Peyer's patch (tissue), 4 donors: ENCODE measurements around the gene PAPOLB. TPM values are rescaled to one million over a fixed set of nuclear protein-coding genes. Genes with fewer than 3 reads are reported as not detected.

Experiments
- DNase-seq, 3 donors: peaks; one replicate each; pipeline ENCODE4 v3.0.0-alpha.2; 2017 to 2019
- H3K27ac ChIP-seq, 4 donors: fragments of 200-600 bp; sonication (generic); one replicate each; pipeline ENCODE4 v1.5.1; 2016 to 2019
- H3K27me3 ChIP-seq, 2 donors: fragments of 200-600 bp; sonication (generic); one replicate each; pipeline ENCODE4 v1.5.1; 2019
- H3K36me3 ChIP-seq, 3 donors: fragments of 200-600 bp; sonication (generic); one replicate each; pipeline ENCODE4 v1.5.1; 2016 to 2019
- H3K4me1 ChIP-seq, 4 donors: fragments of 200-600 bp; sonication (generic); one replicate each; pipeline ENCODE4 v1.5.1; 2016 to 2019
- H3K4me3 ChIP-seq, 4 donors: fragments of 200-600 bp; sonication (generic); 1 replicate in 3 of 4; 2 replicates in 1 of 4; pipeline ENCODE4 v1.5.1; 2016 to 2019; ENCODE audit warnings: mild to moderate bottlenecking in 1 of 4
- H3K9me3 ChIP-seq, 4 donors: fragments of 200-600 bp; sonication (generic); one replicate each; pipeline ENCODE4 v1.5.1; 2016 to 2019; ENCODE audit warnings: mild to moderate bottlenecking in 1 of 4
- POLR2A ChIP-seq, 2 donors: fragments of 450-650 bp; IDR thresholded peaks; one replicate each; pipeline ENCODE4 v1.5.1; 2017; ENCODE audit warnings: antibody characterized with exemption in 2 of 2, mild to moderate bottlenecking in 2 of 2, moderate library complexity in 2 of 2
- total RNA-seq, 4 donors: library from RNA; depleted of rRNA; stranded (reverse); fragments of >200 nt; gene quantifications; one replicate each; pipeline ENCODE4 v1.1.0, GENCODE V29; 2016
- TF ChIP-seq, protein P1 (sequence below), 6 experiments: fragments of 450-650 bp in 4 of 6; fragments of 200-600 bp in 2 of 6; sonication (generic) in 1 of 6; IDR thresholded peaks; one replicate each; pipeline ENCODE4 v1.5.1; 2017 to 2019; ENCODE audit warnings: antibody characterized with exemption in 6 of 6, mild to moderate bottlenecking in 3 of 6, moderate library complexity in 1 of 6

PAPOLB gene
- total RNA-seq, 4 donors from 2014 or later = not detected

DNA sequence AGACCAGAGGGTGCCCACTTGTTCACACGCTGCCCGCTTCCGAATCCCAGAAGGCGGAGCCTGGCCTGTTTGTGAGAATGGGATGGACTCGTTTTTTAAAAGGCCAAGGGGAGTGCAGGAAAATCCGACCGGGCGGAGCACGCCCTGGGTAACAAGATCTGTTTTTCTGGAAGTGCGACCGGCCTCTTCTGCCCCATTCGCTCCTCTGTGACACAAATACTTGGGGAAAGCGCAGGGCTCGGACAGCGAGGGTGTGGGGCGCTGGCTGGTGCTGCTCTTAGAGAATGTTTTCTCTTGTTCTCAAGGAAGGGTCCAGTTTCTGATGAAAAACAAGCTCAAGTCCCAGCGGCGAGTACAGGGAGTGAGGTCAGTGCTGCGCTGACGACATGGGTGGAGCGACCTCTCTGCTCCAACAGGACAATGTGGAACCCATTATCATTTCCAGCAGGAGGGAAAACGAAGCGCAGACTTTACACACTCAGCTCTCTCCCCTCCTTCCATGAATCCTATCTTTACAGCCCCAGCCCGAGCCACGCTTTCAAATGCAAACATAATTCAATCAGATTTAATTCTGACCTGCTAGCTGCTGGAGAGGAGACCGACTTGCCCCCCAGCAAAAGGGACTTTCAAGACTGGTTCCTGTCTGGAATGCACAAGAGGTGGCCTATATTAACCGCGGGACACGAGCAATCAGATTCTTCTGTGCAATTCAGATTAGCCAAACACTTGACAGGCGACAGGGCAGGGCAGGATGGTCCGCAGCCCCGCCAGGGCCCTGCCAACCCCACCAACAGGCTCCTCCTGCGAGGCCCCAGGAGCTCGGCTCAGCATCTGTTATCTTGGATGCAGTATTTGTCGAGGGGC is 20.6 kb upstream of the PAPOLB start:
- Histone ChIP-seq H3K9me3 (no peaks in the 10 kb centered on the region), H3K36me3 (no peaks in the 10 kb centered on the region), H3K4me1 (peaks cover 0 to 12% (median 4%) of the 10 kb centered on the region in 4 donors), H3K27me3 (peaks cover 0 to 9% of the 10 kb centered on the region in 2 donors), H3K27ac (peak overlapping the region; percentile 14 to 76 (median 66)), H3K4me3 (peak overlapping the region; percentile 30 to 74 (median 49))
- DNase-seq = peak in 2 of 3 donors; percentile 57 to 59
- no peak for TF ChIP-seq POLR2A (IDR thresholded peaks at IDR 0.05)
- TF ChIP-seq, protein P1, sequence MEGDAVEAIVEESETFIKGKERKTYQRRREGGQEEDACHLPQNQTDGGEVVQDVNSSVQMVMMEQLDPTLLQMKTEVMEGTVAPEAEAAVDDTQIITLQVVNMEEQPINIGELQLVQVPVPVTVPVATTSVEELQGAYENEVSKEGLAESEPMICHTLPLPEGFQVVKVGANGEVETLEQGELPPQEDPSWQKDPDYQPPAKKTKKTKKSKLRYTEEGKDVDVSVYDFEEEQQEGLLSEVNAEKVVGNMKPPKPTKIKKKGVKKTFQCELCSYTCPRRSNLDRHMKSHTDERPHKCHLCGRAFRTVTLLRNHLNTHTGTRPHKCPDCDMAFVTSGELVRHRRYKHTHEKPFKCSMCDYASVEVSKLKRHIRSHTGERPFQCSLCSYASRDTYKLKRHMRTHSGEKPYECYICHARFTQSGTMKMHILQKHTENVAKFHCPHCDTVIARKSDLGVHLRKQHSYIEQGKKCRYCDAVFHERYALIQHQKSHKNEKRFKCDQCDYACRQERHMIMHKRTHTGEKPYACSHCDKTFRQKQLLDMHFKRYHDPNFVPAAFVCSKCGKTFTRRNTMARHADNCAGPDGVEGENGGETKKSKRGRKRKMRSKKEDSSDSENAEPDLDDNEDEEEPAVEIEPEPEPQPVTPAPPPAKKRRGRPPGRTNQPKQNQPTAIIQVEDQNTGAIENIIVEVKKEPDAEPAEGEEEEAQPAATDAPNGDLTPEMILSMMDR (IDR thresholded peaks at IDR 0.05) = peak in 1 of 6 experiments; percentile 9

DNA sequence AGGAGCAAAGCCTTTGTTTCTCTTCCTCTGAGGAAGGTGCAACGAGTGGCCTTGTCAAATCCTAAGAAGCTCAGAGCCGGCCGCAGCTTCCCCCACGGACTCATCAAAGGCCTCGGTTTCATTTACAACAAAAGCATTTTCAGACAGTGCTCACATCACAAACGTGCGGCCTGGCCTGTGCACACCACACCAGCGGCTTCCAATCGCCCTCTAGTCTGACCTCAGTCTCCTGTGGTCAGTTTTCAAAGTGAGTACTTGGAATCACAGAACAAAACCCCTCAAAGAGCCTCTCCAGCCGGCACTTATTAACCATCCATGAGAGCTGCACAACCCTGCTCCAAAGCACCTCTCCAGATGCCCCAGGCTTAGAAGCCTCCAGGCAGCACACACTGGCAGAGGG is 18.4 kb upstream of the PAPOLB start:
- peaks cover 0 to 9% of the 10 kb centered on the region in 2 donors for H3K27me3 ChIP-seq
- DNase-seq = no peak
- no peak overlapping the region for H3K4me3 ChIP-seq
- no peak for TF ChIP-seq POLR2A (IDR thresholded peaks at IDR 0.05)
- TF ChIP-seq, protein P1 (IDR thresholded peaks at IDR 0.05) = no peak
- no peak overlapping the region for H3K27ac ChIP-seq
- peaks cover 0 to 12% (median 4%) of the 10 kb centered on the region in 4 donors for H3K4me1 ChIP-seq
- no peaks in the 10 kb centered on the region for H3K9me3 ChIP-seq
- no peaks in the 10 kb centered on the region for H3K36me3 ChIP-seq

DNA sequence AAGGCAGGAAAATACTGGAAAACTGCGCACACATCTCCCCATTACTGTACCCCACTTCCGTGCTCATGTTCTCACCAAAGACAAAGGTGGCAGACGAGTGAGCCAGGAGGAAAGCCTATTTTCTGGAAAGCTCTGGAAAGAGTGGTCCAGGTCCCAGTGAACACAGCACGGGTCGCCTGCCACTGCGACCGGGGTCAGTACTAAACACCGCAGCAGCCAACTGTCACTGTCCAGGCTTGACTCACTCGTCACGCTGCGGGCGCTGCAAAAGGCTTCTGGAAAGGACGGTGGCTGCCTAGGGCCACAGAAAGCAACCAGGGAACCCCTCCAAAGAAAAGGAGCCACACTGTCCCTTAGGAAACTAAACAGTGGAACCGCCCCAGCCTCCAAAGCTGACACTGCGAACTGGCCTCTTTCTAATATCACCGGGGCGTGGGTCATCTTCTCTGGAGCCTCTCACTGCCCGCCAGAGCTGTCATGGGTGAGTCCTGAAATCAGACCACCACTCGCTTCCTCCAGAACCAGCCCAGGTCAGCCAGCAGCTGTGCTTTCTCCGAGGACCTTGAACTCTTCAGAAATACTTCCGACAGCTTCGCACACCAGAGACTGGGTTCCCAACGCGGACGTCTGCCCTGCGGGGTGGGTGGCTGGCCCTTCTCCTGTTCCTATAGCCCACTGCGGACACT is 17.7 kb upstream of the PAPOLB start:
- H3K9me3 ChIP-seq = no peaks in the 10 kb centered on the region
- H3K27me3 ChIP-seq = peaks cover 0 to 9% of the 10 kb centered on the region in 2 donors
- H3K27ac ChIP-seq = no peak overlapping the region
- TF ChIP-seq POLR2A (IDR thresholded peaks at IDR 0.05) = no peak
- TF ChIP-seq, protein P1 (IDR thresholded peaks at IDR 0.05) = no peak
- peaks cover 0 to 12% (median 4%) of the 10 kb centered on the region in 4 donors for H3K4me1 ChIP-seq
- H3K4me3 ChIP-seq = no peak overlapping the region
- no peaks in the 10 kb centered on the region for H3K36me3 ChIP-seq
- no peak for DNase-seq

DNA sequence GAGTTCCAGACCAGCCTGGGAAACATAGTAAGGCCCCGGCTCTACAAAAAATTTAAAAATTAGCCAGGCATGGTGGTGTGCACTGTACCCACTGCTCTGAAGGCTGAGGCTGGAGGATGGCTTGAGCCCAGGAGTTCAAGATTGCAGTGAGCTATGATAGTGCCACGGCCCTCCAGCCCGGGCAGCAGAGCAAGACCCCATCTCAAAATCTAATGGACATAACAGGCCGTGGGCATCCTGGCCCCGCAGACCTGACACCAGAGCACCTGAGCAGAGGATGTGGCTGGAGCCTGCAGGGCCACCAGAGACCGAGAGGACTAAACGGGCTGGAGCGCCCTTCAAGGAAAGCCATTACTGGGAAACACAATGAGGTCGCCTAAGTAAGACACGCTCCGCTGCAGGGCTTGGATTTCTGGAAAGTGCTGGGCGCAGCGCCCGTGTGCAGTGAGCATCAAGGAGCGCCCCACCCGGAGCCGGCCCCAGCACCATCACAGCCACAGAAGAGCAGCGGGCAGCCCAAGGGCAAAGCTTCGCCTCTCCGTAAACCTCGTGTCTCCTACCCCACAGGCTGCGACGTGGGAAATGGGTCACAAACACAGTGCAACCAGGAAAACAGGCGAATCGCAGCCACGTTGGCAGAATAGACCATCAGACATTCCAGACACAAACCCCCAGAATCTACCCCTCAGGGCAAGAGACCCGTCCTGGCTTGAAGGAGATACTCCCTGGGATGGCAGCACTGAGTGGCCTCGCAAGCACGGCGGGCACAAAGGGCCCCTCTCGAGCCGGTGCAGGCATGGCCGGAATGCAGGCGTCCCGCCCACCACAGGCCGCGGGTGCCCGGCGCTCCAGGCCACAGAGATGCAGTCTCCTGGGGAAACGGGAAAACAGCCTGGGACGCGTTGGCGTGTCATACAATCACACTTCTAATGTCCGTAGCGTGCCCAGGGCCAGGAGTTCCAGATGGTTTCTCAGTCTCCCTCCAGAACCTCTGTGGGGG is 16.8 kb upstream of the PAPOLB start:
- no peak for TF ChIP-seq POLR2A (IDR thresholded peaks at IDR 0.05)
- TF ChIP-seq, protein P1 (IDR thresholded peaks at IDR 0.05) = no peak
- no peak for DNase-seq
- no peaks in the 10 kb centered on the region for H3K9me3 ChIP-seq
- no peak overlapping the region for H3K27ac ChIP-seq
- H3K36me3 ChIP-seq = no peaks in the 10 kb centered on the region
- H3K4me3 ChIP-seq = no peak overlapping the region
- H3K4me1 ChIP-seq = peaks cover 0 to 12% (median 3%) of the 10 kb centered on the region in 4 donors
- H3K27me3 ChIP-seq = peaks cover 0 to 9% of the 10 kb centered on the region in 2 donors

- no peaks in the 10 kb centered on the region for H3K4me1 ChIP-seq
- H3K27ac ChIP-seq = no peak overlapping the region
- H3K4me3 ChIP-seq = no peak overlapping the region
- DNase-seq = no peak
- no peaks in the 10 kb centered on the region for H3K9me3 ChIP-seq
- H3K27me3 ChIP-seq = no peaks in the 10 kb centered on the region
- no peaks in the 10 kb centered on the region for H3K36me3 ChIP-seq
- TF ChIP-seq, protein P1 (IDR thresholded peaks at IDR 0.05) = no peak
- no peak for TF ChIP-seq POLR2A (IDR thresholded peaks at IDR 0.05)
Observed at GRCh38 chr7:4876586-4876985, 14.8 kb upstream of the PAPOLB start.
